Measurements from ENCODE around the gene LRWD1. TPM values are rescaled to one million over a fixed set of nuclear protein-coding genes. Genes with fewer than 3 reads are reported as not detected.

The LRWD1 gene
- polyA plus RNA-seq, 2 of the 4 experiments (the other 2 are of a cell fraction), result 10.7 to 28.1 TPM

DNA sequence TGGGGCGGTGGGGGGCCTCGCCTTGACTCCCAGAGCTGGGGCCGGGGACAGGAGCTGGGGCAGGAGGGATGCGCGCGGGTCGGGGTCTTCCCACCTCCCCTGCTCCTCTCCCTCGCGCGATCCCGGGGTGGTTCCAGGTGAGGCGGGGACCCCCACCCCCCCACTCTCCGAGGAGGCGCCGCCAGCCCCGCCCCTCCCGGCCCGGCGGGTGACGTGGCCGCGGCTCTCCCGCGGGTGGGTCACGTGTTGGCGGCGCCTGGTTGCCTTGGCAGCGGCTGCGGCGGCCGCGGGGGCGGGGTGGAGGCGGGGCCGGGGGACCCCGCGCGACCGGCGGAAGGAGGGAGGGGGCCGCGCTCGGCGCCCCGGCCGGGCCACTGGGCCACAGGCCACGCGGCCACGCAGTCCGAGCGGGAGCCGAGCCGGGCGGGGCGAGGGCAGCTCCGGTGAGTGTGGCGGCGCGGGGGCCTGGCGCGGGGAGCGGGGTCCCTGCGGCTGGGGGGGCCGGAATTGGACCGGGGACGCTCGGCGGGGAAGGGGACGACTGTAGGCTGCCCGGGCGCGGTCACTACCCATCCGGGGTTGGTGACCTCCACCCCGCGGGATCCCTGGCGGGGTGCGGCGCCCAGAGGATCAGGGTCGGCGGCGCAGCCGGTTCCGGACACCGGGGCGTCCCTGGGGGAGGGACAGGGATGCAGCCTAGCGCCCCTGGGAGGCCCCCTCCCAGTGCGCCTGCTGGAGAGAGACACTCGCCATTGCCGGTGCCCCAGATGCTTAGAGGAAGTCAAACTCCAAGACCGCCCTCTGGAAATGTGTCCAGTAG lies 31.4 kb upstream of the LRWD1 start, which contains the start of gene ORAI2:
Gene ORAI2 (plus strand): TSS at position 357 of the 820 bp plus-strand sequence. CDS start 5,382 bp downstream, outside the sequence.
- FAIRE-seq (no peak), DNase-seq (ENCODE audit: low read depth in 1 of 2, low spot score in 1 of 2) (peak; percentile 51 to 81), ATAC-seq (peak; percentile 63 to 74)
- POLR2A ChIA-PET, result interaction anchor here (0.6 to 1.8 kb wide), 4 partner anchors 10 to 37 kb away, joined by 3 to 22 read pairs (median 7); partner anchors contain the start of gene PRKRIP1
- Histone ChIP-seq H3K27ac (peak within 1 kb of the TSS; percentile 85 to 98), H3K9me3 (no peaks in the 10 kb centered on the region), H3K4me2 (peak within 1 kb of the TSS; percentile 91), H3K4me1 (peaks cover 30% of the 10 kb centered on the region), H3K4me3 (peak within 1 kb of the TSS; percentile 89)
- CTCF ChIA-PET, result interaction anchor here (0.9 to 1.9 kb wide), 5 partner anchors 17 to 34 kb away, joined by 3 to 7 read pairs (median 3); no protein-coding TSS in a partner anchor
- TF ChIP-seq, protein P1, sequence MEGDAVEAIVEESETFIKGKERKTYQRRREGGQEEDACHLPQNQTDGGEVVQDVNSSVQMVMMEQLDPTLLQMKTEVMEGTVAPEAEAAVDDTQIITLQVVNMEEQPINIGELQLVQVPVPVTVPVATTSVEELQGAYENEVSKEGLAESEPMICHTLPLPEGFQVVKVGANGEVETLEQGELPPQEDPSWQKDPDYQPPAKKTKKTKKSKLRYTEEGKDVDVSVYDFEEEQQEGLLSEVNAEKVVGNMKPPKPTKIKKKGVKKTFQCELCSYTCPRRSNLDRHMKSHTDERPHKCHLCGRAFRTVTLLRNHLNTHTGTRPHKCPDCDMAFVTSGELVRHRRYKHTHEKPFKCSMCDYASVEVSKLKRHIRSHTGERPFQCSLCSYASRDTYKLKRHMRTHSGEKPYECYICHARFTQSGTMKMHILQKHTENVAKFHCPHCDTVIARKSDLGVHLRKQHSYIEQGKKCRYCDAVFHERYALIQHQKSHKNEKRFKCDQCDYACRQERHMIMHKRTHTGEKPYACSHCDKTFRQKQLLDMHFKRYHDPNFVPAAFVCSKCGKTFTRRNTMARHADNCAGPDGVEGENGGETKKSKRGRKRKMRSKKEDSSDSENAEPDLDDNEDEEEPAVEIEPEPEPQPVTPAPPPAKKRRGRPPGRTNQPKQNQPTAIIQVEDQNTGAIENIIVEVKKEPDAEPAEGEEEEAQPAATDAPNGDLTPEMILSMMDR (IDR thresholded peaks at IDR 0.05), result no peak
- TF ChIP-seq FOSB (CRISPR knock-in tag; IDR thresholded peaks at IDR 0.05) (no peak), JUN (IDR thresholded peaks at IDR 0.05) (peak in 1 of 2 experiments; percentile 68; a peak in 3 of 5 replicates), POLR2AphosphoS2 (conservative IDR thresholded peaks at IDR 0.05; ENCODE audit: low read length) (no peak), TP53 (CRISPR knock-in tag; IDR thresholded peaks at IDR 0.05) (no peak), TFCP2L1 (CRISPR knock-in tag; IDR thresholded peaks at IDR 0.05) (no peak), RAD21 (conservative IDR thresholded peaks at IDR 0.05 in 1 of 2, IDR thresholded peaks at IDR 0.05 in 1 of 2) (no peak), ESRRA (IDR thresholded peaks at IDR 0.05; ENCODE audit: borderline replicate concordance, low read length) (no peak), RFX5 (IDR thresholded peaks at IDR 0.05) (no peak), HOXB5 (CRISPR knock-in tag; IDR thresholded peaks at IDR 0.05) (no peak), EHMT2 (IDR thresholded peaks at IDR 0.05; ENCODE audit: low read depth) (no peak), ZNF302 (CRISPR knock-in tag; IDR thresholded peaks at IDR 0.05) (no peak), POLR2A (IDR thresholded peaks at IDR 0.05; ENCODE audit: low read length) (peak; percentile 56), NFE2L2 (conservative IDR thresholded peaks at IDR 0.05; ENCODE audit: low read length) (no peak), SREBF2 (IDR thresholded peaks at IDR 0.05) (no peak), PHF8 (IDR thresholded peaks at IDR 0.05; ENCODE audit: borderline replicate concordance, low read depth) (peak; percentile 61; the same call in 1 of the 2 replicates), CEBPB (IDR thresholded peaks at IDR 0.05) (no peak)
- TF ChIP-seq, protein P2, sequence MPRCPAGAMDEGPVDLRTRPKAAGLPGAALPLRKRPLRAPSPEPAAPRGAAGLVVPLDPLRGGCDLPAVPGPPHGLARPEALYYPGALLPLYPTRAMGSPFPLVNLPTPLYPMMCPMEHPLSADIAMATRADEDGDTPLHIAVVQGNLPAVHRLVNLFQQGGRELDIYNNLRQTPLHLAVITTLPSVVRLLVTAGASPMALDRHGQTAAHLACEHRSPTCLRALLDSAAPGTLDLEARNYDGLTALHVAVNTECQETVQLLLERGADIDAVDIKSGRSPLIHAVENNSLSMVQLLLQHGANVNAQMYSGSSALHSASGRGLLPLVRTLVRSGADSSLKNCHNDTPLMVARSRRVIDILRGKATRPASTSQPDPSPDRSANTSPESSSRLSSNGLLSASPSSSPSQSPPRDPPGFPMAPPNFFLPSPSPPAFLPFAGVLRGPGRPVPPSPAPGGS (IDR thresholded peaks at IDR 0.05), result no peak
- TF ChIP-seq, protein P3, sequence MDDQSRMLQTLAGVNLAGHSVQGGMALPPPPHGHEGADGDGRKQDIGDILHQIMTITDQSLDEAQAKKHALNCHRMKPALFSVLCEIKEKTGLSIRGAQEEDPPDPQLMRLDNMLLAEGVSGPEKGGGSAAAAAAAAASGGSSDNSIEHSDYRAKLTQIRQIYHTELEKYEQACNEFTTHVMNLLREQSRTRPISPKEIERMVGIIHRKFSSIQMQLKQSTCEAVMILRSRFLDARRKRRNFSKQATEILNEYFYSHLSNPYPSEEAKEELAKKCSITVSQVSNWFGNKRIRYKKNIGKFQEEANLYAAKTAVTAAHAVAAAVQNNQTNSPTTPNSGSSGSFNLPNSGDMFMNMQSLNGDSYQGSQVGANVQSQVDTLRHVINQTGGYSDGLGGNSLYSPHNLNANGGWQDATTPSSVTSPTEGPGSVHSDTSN (IDR thresholded peaks at IDR 0.05), result no peak
- TF ChIP-seq, protein P4, sequence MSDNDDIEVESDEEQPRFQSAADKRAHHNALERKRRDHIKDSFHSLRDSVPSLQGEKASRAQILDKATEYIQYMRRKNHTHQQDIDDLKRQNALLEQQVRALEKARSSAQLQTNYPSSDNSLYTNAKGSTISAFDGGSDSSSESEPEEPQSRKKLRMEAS (IDR thresholded peaks at IDR 0.05), result no peak
- 6% methylated on average over 4 of the region's 90 CpGs for WGBS (ENCODE audit: missing lambda C conversion rate)

DNA sequence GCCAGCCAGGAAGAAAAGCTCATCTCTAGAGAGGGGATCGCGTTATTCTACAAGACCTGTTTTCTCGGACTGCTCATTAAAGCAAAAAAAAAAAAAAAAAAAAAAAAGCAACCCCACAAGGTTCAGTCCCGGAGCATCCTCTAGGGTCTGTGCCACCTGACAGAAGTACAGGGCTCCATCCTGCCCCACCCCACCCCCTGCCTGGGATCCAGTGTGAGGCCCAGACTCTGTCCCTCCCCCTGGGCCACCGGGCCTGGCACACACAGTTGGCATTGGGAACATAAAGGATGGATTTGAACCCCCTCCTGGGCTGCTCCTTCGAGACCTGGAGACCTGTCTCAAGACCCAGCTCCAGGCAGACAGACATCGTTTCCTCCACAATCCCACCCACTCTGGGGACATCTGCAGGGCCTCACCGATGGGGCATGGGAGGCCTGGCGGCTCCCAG lies 30.7 kb upstream of the LRWD1 start:
- peaks cover 30% of the 10 kb centered on the region for H3K4me1 ChIP-seq
- WGBS (ENCODE audit: missing lambda C conversion rate), result 40% methylated on average over 9 of the region's 9 CpGs
- peak overlapping the region; percentile 85 to 98 for H3K27ac ChIP-seq
- peak in 1 of 2 experiments; percentile 41 for DNase-seq (ENCODE audit: low read depth in 1 of 2, low spot score in 1 of 2)
- peak overlapping the region; percentile 91 for H3K4me2 ChIP-seq
- CTCF ChIA-PET, result interaction anchor here (0.9 to 1.9 kb wide), 5 partner anchors 16 to 33 kb away, joined by 3 to 7 read pairs (median 3); no protein-coding TSS in a partner anchor
- H3K4me3 ChIP-seq, result peak overlapping the region; percentile 89
- ATAC-seq, result peak; percentile 54 to 61
- TF ChIP-seq EHF (CRISPR knock-in tag; IDR thresholded peaks at IDR 0.05) (no peak), ZNF302 (CRISPR knock-in tag; IDR thresholded peaks at IDR 0.05) (no peak)
- TF ChIP-seq, protein P5, sequence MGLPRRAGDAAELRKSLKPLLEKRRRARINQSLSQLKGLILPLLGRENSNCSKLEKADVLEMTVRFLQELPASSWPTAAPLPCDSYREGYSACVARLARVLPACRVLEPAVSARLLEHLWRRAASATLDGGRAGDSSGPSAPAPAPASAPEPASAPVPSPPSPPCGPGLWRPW (IDR thresholded peaks at IDR 0.05), result no peak
- TF ChIP-seq, protein P1 (IDR thresholded peaks at IDR 0.05), result no peak
- H3K9me3 ChIP-seq, result no peaks in the 10 kb centered on the region
- no peak for FAIRE-seq
- POLR2A ChIA-PET, result interaction anchor here (0.6 to 1.8 kb wide), 4 partner anchors 9 to 38 kb away, joined by 3 to 22 read pairs (median 7); partner anchors contain the start of gene PRKRIP1
